Stomach smooth muscle (tissue), 2 donors: ENCODE results near the gene LAMC1.

ENCODE experiments used
- H3K27ac ChIP-seq: one replicate; pipeline ENCODE4 v1.7.0; 2013; ENCODE audit warnings: mild to moderate bottlenecking, low read length, inconsistent platforms
- H3K27me3 ChIP-seq, 2 donors: one replicate each; pipeline ENCODE4 v1.7.0; 2013; ENCODE audit warnings: low read length in 2 of 2; ENCODE audit not compliant: insufficient read depth in 2 of 2, control insufficient read depth in 1 of 2
- H3K36me3 ChIP-seq, 2 donors: one replicate each; pipeline ENCODE4 v1.7.0; 2013; ENCODE audit warnings: low read length in 2 of 2; ENCODE audit not compliant: control insufficient read depth in 2 of 2, insufficient read depth in 2 of 2
- H3K4me1 ChIP-seq: one replicate; pipeline ENCODE4 v1.7.0; 2013; ENCODE audit warnings: low read length; ENCODE audit not compliant: control insufficient read depth, insufficient read depth
- H3K4me3 ChIP-seq, 2 donors: one replicate each; pipeline ENCODE4 v1.7.0; 2013; ENCODE audit warnings: low read length in 2 of 2
- H3K9ac ChIP-seq, 2 donors: one replicate each; pipeline ENCODE4 v1.7.0; 2013; ENCODE audit warnings: low read length in 2 of 2, mild to moderate bottlenecking in 1 of 2
- H3K9me3 ChIP-seq, 2 donors: one replicate each; pipeline ENCODE4 v1.7.0; 2013; ENCODE audit warnings: low read length in 2 of 2; ENCODE audit not compliant: control insufficient read depth in 2 of 2
- donor health status: healthy.
- donor health status: Pancreatic carcinoma.

Gene LAMC1

DNA sequence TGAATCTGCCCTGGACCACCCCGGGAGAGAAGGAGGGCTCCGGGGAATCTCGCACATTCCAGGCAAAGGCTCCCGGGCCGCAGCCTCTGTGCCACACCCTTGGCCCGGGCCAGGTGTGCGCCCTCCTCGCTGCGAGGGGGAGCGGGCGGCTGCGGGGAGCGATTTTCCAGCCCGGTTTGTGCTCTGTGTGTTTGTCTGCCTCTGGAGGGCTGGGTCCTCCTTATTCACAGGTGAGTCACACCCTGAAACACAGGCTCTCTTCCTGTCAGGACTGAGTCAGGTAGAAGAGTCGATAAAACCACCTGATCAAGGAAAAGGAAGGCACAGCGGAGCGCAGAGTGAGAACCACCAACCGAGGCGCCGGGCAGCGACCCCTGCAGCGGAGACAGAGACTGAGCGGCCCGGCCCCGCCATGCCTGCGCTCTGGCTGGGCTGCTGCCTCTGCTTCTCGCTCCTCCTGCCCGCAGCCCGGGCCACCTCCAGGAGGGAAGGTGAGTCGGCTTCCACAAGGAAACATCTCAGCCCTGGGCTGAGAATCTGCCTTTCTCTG, 162.8 kb downstream of the LAMC1 start, which contains the start of gene LAMC2:
TSS of gene LAMC2 (plus strand) at position 324 of the 550 bp plus-strand sequence. CDS start at position 413, 89 bp downstream.
- Histone ChIP-seq H3K4me3 (peak within 1 kb of the TSS; percentile 22 to 58), H3K4me1 (peaks cover 4% of the 10 kb centered on the region), H3K27me3 (no peaks in the 10 kb centered on the region), H3K36me3 (no peaks in the 10 kb centered on the region), H3K9me3 (no peaks in the 10 kb centered on the region), H3K27ac (no peak within 1 kb of the TSS), H3K9ac (peak within 1 kb of the TSS in 1 of 2 donors; percentile 24)

DNA sequence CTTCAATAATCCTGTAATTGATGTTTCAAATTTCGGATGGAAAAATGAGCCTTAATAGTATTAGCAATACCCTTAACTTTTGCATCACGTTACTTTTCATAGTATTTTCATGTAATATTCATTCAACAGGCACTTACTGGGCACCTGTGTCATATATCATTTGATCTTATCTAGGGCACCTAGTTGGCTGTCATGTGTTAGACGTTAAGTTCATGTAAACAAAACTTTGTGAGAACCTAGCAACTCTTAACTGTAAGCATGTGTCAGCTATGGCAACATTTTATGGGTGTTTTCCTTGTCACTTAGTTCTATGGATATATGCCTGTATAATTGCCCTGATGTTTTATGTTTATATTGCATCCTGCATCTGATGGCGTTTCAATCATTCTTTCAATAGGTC, 163.6 kb downstream of the LAMC1 start:
- Histone ChIP-seq H3K4me1 (peaks cover 4% of the 10 kb centered on the region), H3K9ac (no peak overlapping the region), H3K36me3 (no peaks in the 10 kb centered on the region), H3K9me3 (no peaks in the 10 kb centered on the region), H3K4me3 (no peak overlapping the region), H3K27me3 (no peaks in the 10 kb centered on the region), H3K27ac (no peak overlapping the region)

DNA sequence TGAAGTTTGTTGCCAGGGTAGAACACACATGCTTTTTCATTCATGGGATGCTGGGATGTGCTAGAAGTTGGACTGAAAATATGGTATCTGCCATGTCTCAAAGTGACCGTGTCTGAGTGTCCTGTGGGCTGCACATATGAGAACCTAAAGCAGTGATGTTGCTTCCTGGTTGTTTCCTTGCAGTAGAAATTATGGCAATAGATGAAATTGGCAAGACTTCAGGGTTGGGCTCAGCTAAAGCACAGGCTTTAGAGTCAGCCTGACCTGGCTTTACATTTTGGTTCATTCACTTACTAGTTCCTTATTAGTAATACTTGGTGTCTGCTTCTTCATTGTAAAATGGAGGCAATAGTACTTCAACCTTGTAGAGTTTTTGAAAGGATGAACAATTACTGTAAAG, 165.0 kb downstream of the LAMC1 start:
- H3K27ac ChIP-seq = no peak overlapping the region
- no peaks in the 10 kb centered on the region for H3K9me3 ChIP-seq
- H3K4me1 ChIP-seq = peaks cover 4% of the 10 kb centered on the region
- no peaks in the 10 kb centered on the region for H3K36me3 ChIP-seq
- no peaks in the 10 kb centered on the region for H3K27me3 ChIP-seq
- no peak overlapping the region for H3K4me3 ChIP-seq
- H3K9ac ChIP-seq = no peak overlapping the region

DNA sequence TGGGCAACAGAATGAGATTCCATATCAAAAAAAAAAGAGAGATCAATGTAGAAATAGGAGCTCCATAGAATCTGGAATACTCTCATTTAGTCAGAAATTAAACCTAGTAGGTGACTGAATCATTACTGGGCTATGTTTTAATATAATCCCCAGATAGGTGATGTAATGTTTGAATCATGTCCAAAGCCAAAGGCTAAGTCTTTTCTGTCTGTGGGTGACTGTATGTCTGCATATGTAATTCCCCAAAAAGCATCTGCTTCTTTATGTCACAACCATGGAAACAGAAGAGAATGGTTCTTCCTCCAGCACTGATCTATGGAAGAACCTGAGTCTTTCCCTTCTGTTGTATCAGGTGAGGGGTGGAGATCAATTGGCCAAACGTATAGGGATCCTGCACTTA, 168.6 kb downstream of the LAMC1 start:
- no peaks in the 10 kb centered on the region for H3K27me3 ChIP-seq

DNA sequence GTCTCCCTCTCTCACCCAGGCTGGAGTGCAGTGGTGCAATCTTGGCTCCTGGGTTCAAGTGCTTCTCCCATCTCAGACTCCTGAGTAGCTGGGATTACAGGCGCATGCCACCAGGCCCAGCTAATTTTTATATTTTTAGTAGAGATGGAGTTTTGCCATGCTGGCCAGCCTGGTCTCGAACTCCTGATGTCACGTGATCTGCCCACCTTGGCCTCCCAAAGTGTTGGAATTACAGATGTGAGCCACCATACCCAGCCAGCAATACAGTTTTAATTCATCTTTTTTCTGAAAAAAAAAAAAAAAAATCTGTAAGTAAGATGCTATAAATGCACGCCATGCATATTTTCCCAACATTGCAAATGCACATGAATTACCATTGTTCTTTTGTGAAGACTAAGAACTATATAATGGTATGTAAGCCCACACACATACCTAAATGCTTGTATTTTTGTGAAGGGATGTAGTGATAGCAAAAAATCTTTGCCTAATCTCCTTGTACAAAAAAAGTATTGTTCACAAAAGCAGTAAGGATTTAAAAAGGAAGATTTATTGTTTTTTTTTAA, 170.8 kb downstream of the LAMC1 start:
- Histone ChIP-seq H3K36me3 (no peaks in the 10 kb centered on the region), H3K4me3 (no peak overlapping the region), H3K4me1 (peaks cover 7% of the 10 kb centered on the region), H3K27me3 (no peaks in the 10 kb centered on the region), H3K9ac (no peak overlapping the region), H3K27ac (no peak overlapping the region), H3K9me3 (no peaks in the 10 kb centered on the region)

More for the DNA sequence above, 168.6 kb downstream of the LAMC1 start:
- Histone ChIP-seq H3K4me1 (no peaks in the 10 kb centered on the region), H3K27ac (no peak overlapping the region), H3K4me3 (no peak overlapping the region), H3K9ac (no peak overlapping the region), H3K9me3 (no peaks in the 10 kb centered on the region), H3K36me3 (no peaks in the 10 kb centered on the region)

DNA sequence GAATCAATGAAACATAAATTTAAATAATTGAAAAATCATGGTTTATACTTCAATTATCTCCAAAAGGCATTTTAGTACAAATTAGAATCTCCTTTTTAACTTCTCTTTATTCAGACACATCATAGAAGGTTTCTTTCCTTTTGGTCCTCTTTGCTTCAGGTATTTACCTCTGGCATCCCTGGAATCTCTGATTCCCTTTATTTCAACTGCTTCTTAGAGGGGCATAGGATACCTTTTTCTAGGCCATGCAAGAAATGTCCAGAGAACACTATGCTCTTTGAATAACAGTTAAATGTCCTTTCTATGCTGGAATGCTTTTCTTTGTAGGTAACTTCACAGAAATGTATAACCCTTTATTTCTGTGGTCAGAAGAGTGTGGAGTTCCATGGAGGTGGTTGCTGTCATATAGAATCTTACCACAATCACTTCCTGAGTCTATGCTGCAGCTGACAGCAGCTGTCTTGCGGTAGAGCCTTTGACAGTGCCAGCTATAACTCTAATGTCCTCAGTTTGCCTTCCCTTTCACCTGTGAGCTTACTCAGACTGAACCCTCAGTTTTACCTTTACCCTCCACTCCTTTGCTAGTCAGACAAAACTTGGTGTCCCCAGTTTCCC, 171.4 kb downstream of the LAMC1 start:
- Histone ChIP-seq H3K9ac (no peak overlapping the region), H3K4me3 (no peak overlapping the region), H3K27me3 (no peaks in the 10 kb centered on the region), H3K9me3 (no peaks in the 10 kb centered on the region), H3K36me3 (no peaks in the 10 kb centered on the region), H3K27ac (no peak overlapping the region), H3K4me1 (peaks cover 7% of the 10 kb centered on the region)

DNA sequence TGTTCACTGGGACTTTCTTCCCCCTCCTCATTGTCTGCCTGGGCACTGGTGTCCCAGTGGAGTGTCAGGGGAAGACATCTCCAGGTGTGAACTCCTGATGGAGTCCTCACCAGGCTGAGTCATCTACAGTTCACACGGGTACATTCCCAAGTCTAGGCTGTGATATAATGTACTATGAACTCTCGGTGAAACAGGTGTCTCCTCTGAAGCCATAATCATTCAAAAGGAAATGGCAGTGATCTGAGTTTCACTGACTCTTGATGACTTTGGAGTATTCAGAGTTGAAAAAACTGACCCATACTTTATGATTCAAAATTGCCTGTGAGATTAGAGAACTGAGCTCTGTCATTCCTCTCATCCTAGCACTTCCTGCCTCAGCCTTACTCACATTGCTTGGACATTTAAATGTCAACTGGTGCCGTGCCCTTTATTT, 171.9 kb downstream of the LAMC1 start:
- Histone ChIP-seq H3K4me3 (no peak overlapping the region), H3K27ac (no peak overlapping the region), H3K27me3 (no peaks in the 10 kb centered on the region), H3K9me3 (no peaks in the 10 kb centered on the region), H3K36me3 (no peaks in the 10 kb centered on the region), H3K9ac (no peak overlapping the region), H3K4me1 (peaks cover 7% of the 10 kb centered on the region)
